ENCODE measurements around the gene CCR2. TPM values are rescaled to one million over a fixed set of nuclear protein-coding genes. Genes with fewer than 3 reads are reported as not detected.

The CCR2 gene
- total RNA-seq, 1 experiment from 2014 or later: not detected

DNA sequence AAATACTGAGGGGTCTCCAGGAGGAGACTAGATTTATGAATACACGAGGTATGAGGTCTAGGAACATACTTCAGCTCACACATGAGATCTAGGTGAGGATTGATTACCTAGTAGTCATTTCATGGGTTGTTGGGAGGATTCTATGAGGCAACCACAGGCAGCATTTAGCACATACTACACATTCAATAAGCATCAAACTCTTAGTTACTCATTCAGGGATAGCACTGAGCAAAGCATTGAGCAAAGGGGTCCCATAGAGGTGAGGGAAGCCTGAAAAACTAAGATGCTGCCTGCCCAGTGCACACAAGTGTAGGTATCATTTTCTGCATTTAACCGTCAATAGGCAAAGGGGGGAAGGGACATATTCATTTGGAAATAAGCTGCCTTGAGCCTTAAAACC lies 21.3 kb downstream of the CCR2 start:
- TF ChIP-seq, protein P1, sequence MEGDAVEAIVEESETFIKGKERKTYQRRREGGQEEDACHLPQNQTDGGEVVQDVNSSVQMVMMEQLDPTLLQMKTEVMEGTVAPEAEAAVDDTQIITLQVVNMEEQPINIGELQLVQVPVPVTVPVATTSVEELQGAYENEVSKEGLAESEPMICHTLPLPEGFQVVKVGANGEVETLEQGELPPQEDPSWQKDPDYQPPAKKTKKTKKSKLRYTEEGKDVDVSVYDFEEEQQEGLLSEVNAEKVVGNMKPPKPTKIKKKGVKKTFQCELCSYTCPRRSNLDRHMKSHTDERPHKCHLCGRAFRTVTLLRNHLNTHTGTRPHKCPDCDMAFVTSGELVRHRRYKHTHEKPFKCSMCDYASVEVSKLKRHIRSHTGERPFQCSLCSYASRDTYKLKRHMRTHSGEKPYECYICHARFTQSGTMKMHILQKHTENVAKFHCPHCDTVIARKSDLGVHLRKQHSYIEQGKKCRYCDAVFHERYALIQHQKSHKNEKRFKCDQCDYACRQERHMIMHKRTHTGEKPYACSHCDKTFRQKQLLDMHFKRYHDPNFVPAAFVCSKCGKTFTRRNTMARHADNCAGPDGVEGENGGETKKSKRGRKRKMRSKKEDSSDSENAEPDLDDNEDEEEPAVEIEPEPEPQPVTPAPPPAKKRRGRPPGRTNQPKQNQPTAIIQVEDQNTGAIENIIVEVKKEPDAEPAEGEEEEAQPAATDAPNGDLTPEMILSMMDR (IDR thresholded peaks at IDR 0.05; ENCODE audit: unreplicated experiment): no peak
- DNase-seq (ENCODE audit: unreplicated experiment): no peak
- H3K36me3 Mint-ChIP-seq (ENCODE audit: insufficient read depth, unreplicated experiment): no peaks in the 10 kb centered on the region
- CTCF ChIA-PET: interaction anchor here (0.7 to 13.0 kb wide), 5 partner anchors 96 to 295 kb away, joined by 3 to 202 read pairs (median 6); no protein-coding TSS in a partner anchor
- no peak overlapping the region for H3K27ac Mint-ChIP-seq (ENCODE audit: low read depth, unreplicated experiment)
- POLR2A ChIA-PET: interaction anchor here (0.6 kb wide), 1 partner anchor 11 kb away, joined by 3 read pairs; no protein-coding TSS in a partner anchor
- intact Hi-C loops (cut with micrococcal nuclease): loop anchor here (10.0 kb wide), 1 partner anchor 610 kb away; no protein-coding TSS in a partner anchor
- H3K4me3 Mint-ChIP-seq (ENCODE audit: unreplicated experiment): no peak overlapping the region
- BruUV-seq (replicated peaks): no TSS peak
- peaks cover 6% of the 10 kb centered on the region for H3K4me1 Mint-ChIP-seq (ENCODE audit: insufficient read depth, unreplicated experiment)
- no peaks in the 10 kb centered on the region for H3K9me3 Mint-ChIP-seq (ENCODE audit: unreplicated experiment)
- peaks cover 43% of the 10 kb centered on the region for H3K27me3 Mint-ChIP-seq (ENCODE audit: insufficient read depth, unreplicated experiment)

DNA sequence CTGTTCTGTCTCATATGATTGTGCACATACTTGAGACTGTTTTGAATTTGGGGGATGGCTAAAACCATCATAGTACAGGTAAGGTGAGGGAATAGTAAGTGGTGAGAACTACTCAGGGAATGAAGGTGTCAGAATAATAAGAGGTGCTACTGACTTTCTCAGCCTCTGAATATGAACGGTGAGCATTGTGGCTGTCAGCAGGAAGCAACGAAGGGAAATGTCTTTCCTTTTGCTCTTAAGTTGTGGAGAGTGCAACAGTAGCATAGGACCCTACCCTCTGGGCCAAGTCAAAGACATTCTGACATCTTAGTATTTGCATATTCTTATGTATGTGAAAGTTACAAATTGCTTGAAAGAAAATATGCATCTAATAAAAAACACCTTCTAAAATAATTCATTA lies 21.9 kb downstream of the CCR2 start:
- no peak for DNase-seq (ENCODE audit: unreplicated experiment)
- no peaks in the 10 kb centered on the region for H3K9me3 Mint-ChIP-seq (ENCODE audit: unreplicated experiment)
- H3K27ac Mint-ChIP-seq (ENCODE audit: low read depth, unreplicated experiment): no peak overlapping the region
- H3K36me3 Mint-ChIP-seq (ENCODE audit: insufficient read depth, unreplicated experiment): no peaks in the 10 kb centered on the region
- H3K27me3 Mint-ChIP-seq (ENCODE audit: insufficient read depth, unreplicated experiment): peaks cover 43% of the 10 kb centered on the region
- no TSS peak for BruUV-seq (replicated peaks)
- intact Hi-C loops (cut with micrococcal nuclease): loop anchor here (10.0 kb wide), 1 partner anchor 611 kb away; no protein-coding TSS in a partner anchor
- H3K4me3 Mint-ChIP-seq (ENCODE audit: unreplicated experiment): no peak overlapping the region
- POLR2A ChIA-PET: no interaction called here
- TF ChIP-seq, protein P1 (IDR thresholded peaks at IDR 0.05; ENCODE audit: unreplicated experiment): no peak
- CTCF ChIA-PET: interaction anchor here (0.7 to 13.0 kb wide), 3 partner anchors 287 to 1225 kb away, joined by 3 to 202 read pairs (median 6); no protein-coding TSS in a partner anchor
- H3K4me1 Mint-ChIP-seq (ENCODE audit: insufficient read depth, unreplicated experiment): peaks cover 11% of the 10 kb centered on the region

DNA sequence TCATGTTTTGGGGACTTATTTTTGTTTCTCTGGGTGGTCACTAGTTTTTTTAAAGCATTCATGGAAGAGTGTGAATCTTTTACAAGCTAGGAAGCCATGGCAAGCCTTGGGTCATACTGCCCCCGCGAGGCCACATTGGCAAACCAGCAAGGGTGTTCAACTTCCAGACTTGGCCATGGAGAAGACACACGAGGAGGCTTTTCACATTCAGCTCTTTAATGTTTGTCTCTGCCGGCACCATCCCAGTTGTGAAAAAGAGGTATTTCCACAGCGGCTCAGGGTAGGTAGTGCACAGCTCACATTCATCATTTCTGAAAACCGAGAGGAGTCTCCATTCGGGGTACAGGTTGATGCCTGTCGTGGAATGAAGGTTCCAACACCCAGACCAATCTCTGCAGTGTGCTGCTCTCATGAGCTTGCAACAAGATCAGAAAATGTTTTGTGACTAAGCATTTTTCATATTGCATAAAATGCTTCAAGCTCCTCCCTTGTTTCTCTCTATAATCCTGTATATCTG lies 24.6 kb downstream of the CCR2 start:
- peaks cover 33% of the 10 kb centered on the region for H3K27me3 Mint-ChIP-seq (ENCODE audit: insufficient read depth, unreplicated experiment)
- peak; percentile 73 for DNase-seq (ENCODE audit: unreplicated experiment)
- no TSS peak for BruUV-seq (replicated peaks)
- H3K9me3 Mint-ChIP-seq (ENCODE audit: unreplicated experiment): no peaks in the 10 kb centered on the region
- TF ChIP-seq, protein P1 (IDR thresholded peaks at IDR 0.05; ENCODE audit: unreplicated experiment): peak; percentile 73
- POLR2A ChIA-PET: interaction anchor here (0.5 to 1.8 kb wide), 7 partner anchors 8 to 440 kb away, joined by 3 to 6 read pairs (median 4); no protein-coding TSS in a partner anchor
- no peak overlapping the region for H3K4me3 Mint-ChIP-seq (ENCODE audit: unreplicated experiment)
- H3K36me3 Mint-ChIP-seq (ENCODE audit: insufficient read depth, unreplicated experiment): no peaks in the 10 kb centered on the region
- H3K27ac Mint-ChIP-seq (ENCODE audit: low read depth, unreplicated experiment): peak overlapping the region; percentile 4
- CTCF ChIA-PET: interaction anchor here (0.5 to 13.0 kb wide), 41 partner anchors 9 to 936 kb away, joined by 3 to 202 read pairs (median 4); partner anchors contain the start of gene CXCR6
- peaks cover 16% of the 10 kb centered on the region for H3K4me1 Mint-ChIP-seq (ENCODE audit: insufficient read depth, unreplicated experiment)
- intact Hi-C loops (cut with micrococcal nuclease): loop anchor here (2.0 to 10.0 kb wide), 3 partner anchors 44 to 614 kb away; no protein-coding TSS in a partner anchor

DNA sequence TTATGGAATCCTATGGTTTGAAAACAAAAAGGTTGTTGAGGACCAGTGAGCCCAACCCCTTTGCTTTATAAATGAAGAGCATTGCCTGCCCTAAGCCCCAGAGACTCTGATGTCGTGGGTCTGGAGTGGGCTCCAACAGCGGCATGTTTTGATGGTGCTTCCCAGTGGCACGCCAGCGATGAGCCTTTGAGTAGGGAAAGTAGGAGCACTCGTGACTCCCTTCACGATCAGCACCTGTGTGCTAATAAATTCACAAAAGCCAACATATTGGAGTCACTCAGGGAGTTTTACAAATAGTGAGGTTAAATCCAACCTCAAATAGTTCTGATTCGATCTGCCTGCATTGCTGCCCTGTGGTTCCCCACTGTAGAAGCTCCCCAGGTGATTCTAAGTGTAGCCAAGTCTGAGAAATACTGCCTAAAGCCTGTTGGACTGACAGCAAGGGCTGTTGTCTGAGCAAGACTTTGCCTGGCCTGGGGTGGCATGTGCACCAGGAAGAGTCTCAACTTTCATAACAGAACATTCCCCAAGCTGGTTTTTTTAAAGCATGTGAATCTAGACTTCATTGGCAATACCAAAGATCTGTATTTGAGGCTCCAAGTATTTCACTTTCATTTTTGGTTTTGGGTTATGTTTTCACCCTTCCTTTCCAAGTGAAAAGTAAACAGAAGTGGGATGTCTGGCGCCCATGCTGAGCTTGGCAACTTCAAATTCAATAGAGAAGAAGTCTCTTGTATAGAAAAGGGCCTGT lies 26.7 kb downstream of the CCR2 start:
- CTCF ChIA-PET: interaction anchor here (1.2 kb wide), 2 partner anchors 11 to 62 kb away, joined by 4 read pairs; no protein-coding TSS in a partner anchor
- Mint-ChIP-seq H3K27me3 (ENCODE audit: insufficient read depth, unreplicated experiment) (peaks cover 11% of the 10 kb centered on the region), H3K4me1 (ENCODE audit: insufficient read depth, unreplicated experiment) (peaks cover 16% of the 10 kb centered on the region), H3K27ac (ENCODE audit: low read depth, unreplicated experiment) (no peak overlapping the region), H3K36me3 (ENCODE audit: insufficient read depth, unreplicated experiment) (no peaks in the 10 kb centered on the region), H3K4me3 (ENCODE audit: unreplicated experiment) (no peak overlapping the region), H3K9me3 (ENCODE audit: unreplicated experiment) (no peaks in the 10 kb centered on the region)
- intact Hi-C loops (cut with micrococcal nuclease): no loop called here
- DNase-seq (ENCODE audit: unreplicated experiment): no peak
- TF ChIP-seq, protein P1 (IDR thresholded peaks at IDR 0.05; ENCODE audit: unreplicated experiment): no peak
- no TSS peak for BruUV-seq (replicated peaks)
- POLR2A ChIA-PET: no interaction called here
